Activated CD8-positive, alpha-beta memory T cell treated with anti-CD3 and anti-CD28 coated beads, Interleukin-2, amount 10 ng/mL, durations not matched to agents 7 days and 5 days (primary cell): ENCODE results near the gene GPHN. TPM values are rescaled to one million over a fixed set of nuclear protein-coding genes. Genes with fewer than 3 reads are reported as not detected.
A peak's percentile ranks its signal among the peaks of the same experiment; 100 is the strongest.
"Not testable (repeated sequence)": the region's sequence is repeated elsewhere in the genome, so short reads cannot be mapped to it uniquely, and the experiment has no call there.

Source experiments
- ATAC-seq: fragments of 150-1000 bp; cut with Tn5 transposase; one replicate; pipeline ENCODE4 v1.10.0; 2021; ENCODE audit warnings: moderate library complexity
- CTCF ChIA-PET: fragments of 350-600 bp; sonication (Branson Sonifier 250); formaldehyde crosslinking; loops from one replicate; lab custom pipeline; 2021; ENCODE audit warnings: antibody characterized with exemption; lab: Charles Lee
- DNase-seq: peaks from one replicate; pipeline ENCODE4 v3.0.0-alpha.2; 2020
- H3K27ac Mint-ChIP-seq: one replicate; pipeline ENCODE4 v1.8.0; 2021; ENCODE audit warnings: mild to moderate bottlenecking, mixed read lengths
- H3K27me3 Mint-ChIP-seq: one replicate; pipeline ENCODE4 v1.8.0; 2021; ENCODE audit warnings: mixed read lengths
- H3K36me3 Mint-ChIP-seq: one replicate; pipeline ENCODE4 v1.8.0; 2021; ENCODE audit warnings: mild to moderate bottlenecking, mixed read lengths
- H3K4me1 Mint-ChIP-seq: one replicate; pipeline ENCODE4 v1.8.0; 2021; ENCODE audit warnings: mixed read lengths
- H3K4me3 Mint-ChIP-seq: one replicate; pipeline ENCODE4 v1.8.0; 2021; ENCODE audit warnings: mild to moderate bottlenecking, moderate library complexity, mixed read lengths
- H3K9me3 Mint-ChIP-seq: one replicate; pipeline ENCODE4 v1.8.0; 2022; ENCODE audit warnings: low read depth, mixed read lengths
- total RNA-seq, 2 experiments: library from RNA; stranded (reverse); gene quantifications; one replicate each; pipeline ENCODE4 v1.2.3, GENCODE V29; 2021

Gene GPHN
- total RNA-seq, 2 experiments from 2014 or later: 11.9 to 22.5 TPM

- H3K4me1 Mint-ChIP-seq, H3K27ac Mint-ChIP-seq: not testable (repeated sequence)
Measured at GRCh38 chr14:66587753-66588152, 79.8 kb downstream of the GPHN start.

GRCh38 chr14:66595394-66595793 is 87.4 kb downstream of the GPHN start:
- CTCF ChIA-PET: no interaction called here
- Mint-ChIP-seq H3K4me1 (no peaks in the 10 kb centered on the region), H3K36me3 (no peaks in the 10 kb centered on the region), H3K27ac (no peak overlapping the region), H3K27me3 (no peaks in the 10 kb centered on the region), H3K9me3 (peaks cover 4% of the 10 kb centered on the region), H3K4me3 (no peak overlapping the region)
- ATAC-seq: no peak
- DNase-seq: no peak

More at GRCh38 chr14:66587753-66588152, 79.8 kb downstream of the GPHN start:
- H3K4me3 Mint-ChIP-seq, H3K9me3 Mint-ChIP-seq, DNase-seq, H3K36me3 Mint-ChIP-seq, H3K27me3 Mint-ChIP-seq, CTCF ChIA-PET, ATAC-seq: not testable (repeated sequence)

DNA sequence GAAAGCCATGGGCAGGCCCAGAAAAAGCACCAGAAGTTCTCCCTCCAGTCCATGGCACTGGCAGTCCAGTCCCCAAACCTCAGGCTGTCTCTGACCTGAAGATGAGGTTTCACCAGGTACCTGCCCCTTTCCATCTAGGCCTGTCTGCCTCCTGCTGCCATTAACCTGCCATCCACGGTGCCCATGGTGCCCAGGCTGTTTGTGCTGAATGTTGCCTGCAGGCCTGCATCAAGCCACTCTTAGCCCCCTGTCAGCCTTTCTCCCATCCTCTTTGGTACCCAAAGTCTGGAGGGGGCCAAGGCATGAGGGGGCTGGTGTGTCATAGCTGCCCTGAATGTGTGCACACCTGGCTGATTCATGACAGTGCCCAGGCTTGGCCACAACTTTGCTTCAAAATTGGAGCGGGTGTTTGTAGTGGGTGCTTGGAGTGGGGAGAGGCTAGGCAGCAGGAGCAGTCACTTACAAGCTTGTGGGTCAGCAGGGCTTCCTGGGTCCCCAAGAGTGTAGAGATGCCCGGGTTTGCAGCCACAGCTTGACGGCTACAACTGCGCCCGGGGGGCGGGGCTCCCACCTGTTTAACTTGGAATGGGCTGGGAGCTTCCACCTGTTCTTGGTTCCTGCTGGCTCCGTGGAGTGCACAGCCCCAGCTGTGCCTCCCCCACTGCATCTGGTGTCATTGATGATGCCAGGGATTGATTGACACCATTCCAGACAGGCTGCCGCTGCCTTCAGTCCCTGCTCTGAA is 88.5 kb downstream of the GPHN start:
- CTCF ChIA-PET: no interaction called here
- no peak for DNase-seq
- no peak overlapping the region for H3K4me3 Mint-ChIP-seq
- ATAC-seq: no peak
- peaks cover 4% of the 10 kb centered on the region for H3K9me3 Mint-ChIP-seq
- H3K27me3 Mint-ChIP-seq: no peaks in the 10 kb centered on the region
- H3K27ac Mint-ChIP-seq: no peak overlapping the region
- no peaks in the 10 kb centered on the region for H3K36me3 Mint-ChIP-seq
- H3K4me1 Mint-ChIP-seq: no peaks in the 10 kb centered on the region

- ATAC-seq (no peak), DNase-seq (no peak)
- H3K4me1 Mint-ChIP-seq: no peaks in the 10 kb centered on the region
- no peaks in the 10 kb centered on the region for H3K36me3 Mint-ChIP-seq
- peaks cover 2% of the 10 kb centered on the region for H3K9me3 Mint-ChIP-seq
- CTCF ChIA-PET: no interaction called here
- H3K27me3 Mint-ChIP-seq: no peaks in the 10 kb centered on the region
- H3K4me3 Mint-ChIP-seq: no peak overlapping the region
- no peak overlapping the region for H3K27ac Mint-ChIP-seq
Measured at GRCh38 chr14:66600416-66600815, 92.5 kb downstream of the GPHN start.

DNA sequence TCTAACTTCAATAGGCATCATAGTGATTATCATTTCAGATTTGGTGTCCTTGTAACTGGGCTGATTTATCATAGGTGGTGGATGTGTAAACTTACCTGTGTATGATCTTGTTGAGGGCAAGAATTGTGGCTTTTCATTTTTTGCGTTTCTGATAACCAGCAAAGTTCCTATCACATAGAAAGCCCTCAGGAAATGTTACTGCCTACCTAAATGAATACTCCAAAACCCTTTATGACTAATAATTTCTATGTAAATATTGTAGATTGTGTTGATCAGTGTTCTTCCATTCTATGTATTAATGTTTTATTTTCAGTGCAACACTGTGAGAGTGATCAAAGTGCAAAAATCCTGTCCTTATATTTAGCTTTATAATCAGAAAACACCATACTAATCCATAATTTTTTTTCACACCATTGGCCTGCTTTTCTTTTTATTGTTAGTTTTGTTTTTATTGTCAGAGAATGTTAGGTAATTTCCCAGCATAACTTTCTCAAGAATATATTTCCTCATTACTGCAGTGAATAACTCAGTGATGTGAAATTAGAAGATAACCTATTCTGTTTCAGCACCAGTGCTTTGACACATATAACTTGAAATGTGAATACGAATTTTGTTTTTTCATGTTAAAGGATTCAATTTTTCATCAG is 94.1 kb downstream of the GPHN start:
- H3K36me3 Mint-ChIP-seq: no peaks in the 10 kb centered on the region
- ATAC-seq (no peak), DNase-seq (no peak)
- no peaks in the 10 kb centered on the region for H3K27me3 Mint-ChIP-seq
- H3K27ac Mint-ChIP-seq: no peak overlapping the region
- no peak overlapping the region for H3K4me3 Mint-ChIP-seq
- H3K9me3 Mint-ChIP-seq: no peaks in the 10 kb centered on the region
- no peaks in the 10 kb centered on the region for H3K4me1 Mint-ChIP-seq
- CTCF ChIA-PET: no interaction called here

- H3K4me3 Mint-ChIP-seq: no peak overlapping the region
- H3K36me3 Mint-ChIP-seq: no peaks in the 10 kb centered on the region
- H3K4me1 Mint-ChIP-seq: no peaks in the 10 kb centered on the region
- H3K27ac Mint-ChIP-seq: no peak overlapping the region
- DNase-seq: no peak
- no peaks in the 10 kb centered on the region for H3K9me3 Mint-ChIP-seq
- CTCF ChIA-PET: no interaction called here
- ATAC-seq: no peak
- H3K27me3 Mint-ChIP-seq: peaks cover 3% of the 10 kb centered on the region
Measured at GRCh38 chr14:66603945-66604344, 96.0 kb downstream of the GPHN start.

DNA sequence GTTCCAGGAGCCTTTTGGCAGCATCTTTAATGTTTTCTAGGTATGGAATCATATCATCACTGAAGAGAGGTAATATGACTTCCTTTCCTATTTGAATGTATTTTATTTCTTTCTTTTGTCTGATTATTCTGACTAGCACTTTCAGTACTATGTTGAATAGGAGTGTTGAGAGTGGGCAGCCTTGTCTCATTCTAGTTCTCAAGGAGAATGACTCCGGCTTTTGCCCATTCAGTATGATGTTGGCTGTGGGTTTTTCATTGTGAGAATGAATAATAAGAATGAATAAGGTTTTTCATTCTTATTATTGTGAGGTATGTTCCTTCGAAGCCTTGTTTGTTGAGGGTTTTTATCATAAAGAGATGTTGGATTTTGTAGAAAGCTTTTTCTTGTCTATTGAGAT is 98.9 kb downstream of the GPHN start:
- CTCF ChIA-PET: no interaction called here
- H3K36me3 Mint-ChIP-seq: no peaks in the 10 kb centered on the region
- H3K9me3 Mint-ChIP-seq: no peaks in the 10 kb centered on the region
- peaks cover 3% of the 10 kb centered on the region for H3K4me1 Mint-ChIP-seq
- no peak overlapping the region for H3K4me3 Mint-ChIP-seq
- no peak for DNase-seq
- peaks cover 3% of the 10 kb centered on the region for H3K27me3 Mint-ChIP-seq
- H3K27ac Mint-ChIP-seq: no peak overlapping the region
- no peak for ATAC-seq

DNA sequence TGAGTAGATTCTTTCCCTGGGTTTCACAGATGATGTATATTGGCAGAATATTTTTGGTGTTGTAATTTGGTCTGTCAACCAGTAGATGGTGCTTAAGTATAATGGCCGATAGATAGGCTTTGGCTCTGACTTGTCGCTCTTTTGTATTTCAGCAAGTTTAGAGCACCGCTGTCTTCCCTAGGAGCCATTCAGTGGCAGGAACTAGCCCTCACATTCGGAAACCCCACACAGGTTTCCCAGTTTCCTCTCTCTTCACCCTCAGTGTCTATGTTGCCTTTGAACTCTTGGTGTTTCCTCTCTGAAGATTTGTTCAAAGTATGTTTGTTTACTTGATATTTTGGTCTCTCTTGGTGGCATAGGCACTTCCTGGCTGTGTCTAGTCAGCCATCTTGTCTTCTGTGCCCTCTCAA is 102.2 kb downstream of the GPHN start:
- Mint-ChIP-seq H3K4me1 (peaks cover 3% of the 10 kb centered on the region), H3K9me3 (no peaks in the 10 kb centered on the region), H3K27ac (no peak overlapping the region), H3K36me3 (no peaks in the 10 kb centered on the region), H3K27me3 (peaks cover 3% of the 10 kb centered on the region), H3K4me3 (no peak overlapping the region)
- ATAC-seq (peak; percentile 36), DNase-seq (no peak)
- CTCF ChIA-PET: no interaction called here

DNA sequence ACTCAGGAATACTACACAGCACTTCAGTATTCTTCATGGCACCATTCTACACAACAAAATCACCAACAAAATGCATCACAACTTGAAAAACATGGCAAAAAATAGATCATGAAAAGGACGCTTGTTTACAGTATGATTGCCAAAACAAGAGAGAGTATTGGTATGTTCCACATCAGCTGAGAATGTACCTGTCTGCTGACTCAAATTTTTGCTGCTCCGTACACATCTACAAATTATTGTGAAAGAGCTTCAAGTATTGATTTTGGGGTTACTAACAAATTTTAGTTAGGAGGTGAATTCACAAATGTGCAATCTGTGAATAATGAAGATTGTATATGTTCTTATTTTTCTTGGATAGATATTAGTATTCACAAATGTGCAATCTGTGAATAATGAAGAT is 105.4 kb downstream of the GPHN start:
- no peaks in the 10 kb centered on the region for H3K36me3 Mint-ChIP-seq
- H3K4me3 Mint-ChIP-seq: no peak overlapping the region
- DNase-seq: no peak
- H3K27ac Mint-ChIP-seq: no peak overlapping the region
- peaks cover 3% of the 10 kb centered on the region for H3K4me1 Mint-ChIP-seq
- ATAC-seq: no peak
- peaks cover 7% of the 10 kb centered on the region for H3K9me3 Mint-ChIP-seq
- H3K27me3 Mint-ChIP-seq: no peaks in the 10 kb centered on the region
- CTCF ChIA-PET: interaction anchor here (1.1 kb wide), 1 partner anchor 11 kb away, joined by 3 read pairs; no protein-coding TSS in a partner anchor

DNA sequence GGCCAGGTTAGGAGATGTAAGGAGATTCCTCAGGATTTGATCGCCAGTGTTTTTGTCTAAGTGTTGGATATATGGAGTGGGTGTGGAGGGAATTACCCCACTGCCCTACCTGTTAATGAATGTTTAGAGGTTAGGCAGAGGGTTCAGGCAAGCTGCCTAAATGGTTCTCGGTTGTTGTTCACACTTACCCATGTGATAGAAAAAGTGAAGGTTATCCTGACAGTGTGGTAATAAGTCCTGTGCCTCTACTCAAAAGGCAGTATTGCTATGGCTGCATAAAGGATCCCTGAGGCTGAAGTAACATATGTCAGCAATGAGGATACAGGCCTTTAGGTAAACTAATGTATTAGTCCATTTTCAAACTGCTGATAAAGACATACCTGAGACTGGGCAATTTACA is 112.0 kb downstream of the GPHN start:
- Mint-ChIP-seq H3K27ac (no peak overlapping the region), H3K27me3 (no peaks in the 10 kb centered on the region), H3K4me1 (no peaks in the 10 kb centered on the region), H3K9me3 (peaks cover 7% of the 10 kb centered on the region), H3K4me3 (no peak overlapping the region), H3K36me3 (no peaks in the 10 kb centered on the region)
- CTCF ChIA-PET: no interaction called here
- ATAC-seq (no peak), DNase-seq (no peak)

DNA sequence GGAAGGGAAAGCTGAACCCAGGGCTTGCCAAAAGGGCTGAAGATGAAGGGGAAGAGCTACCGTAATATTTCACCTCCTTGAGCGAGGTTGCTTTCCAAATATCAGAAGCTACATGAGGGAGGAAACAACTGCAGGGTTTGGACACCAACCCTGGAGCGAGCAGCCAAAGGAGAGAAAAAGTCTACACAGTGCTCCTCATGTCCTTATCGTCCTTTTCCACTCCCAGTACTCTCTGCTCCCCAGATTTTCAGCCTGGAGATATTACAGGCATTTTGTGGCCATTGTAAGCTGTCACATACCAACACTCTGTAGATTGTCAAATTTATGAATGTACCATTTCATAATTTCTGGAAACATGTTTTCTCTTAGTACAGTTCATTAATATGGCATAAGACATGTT is 115.9 kb downstream of the GPHN start:
- Mint-ChIP-seq H3K36me3 (no peaks in the 10 kb centered on the region), H3K4me1 (no peaks in the 10 kb centered on the region), H3K27me3 (no peaks in the 10 kb centered on the region), H3K4me3 (no peak overlapping the region), H3K27ac (no peak overlapping the region), H3K9me3 (no peaks in the 10 kb centered on the region)
- no peak for DNase-seq
- CTCF ChIA-PET: interaction anchor here (0.7 to 1.5 kb wide), 4 partner anchors 10 to 303 kb away, joined by 3 read pairs; no protein-coding TSS in a partner anchor
- no peak for ATAC-seq

DNA sequence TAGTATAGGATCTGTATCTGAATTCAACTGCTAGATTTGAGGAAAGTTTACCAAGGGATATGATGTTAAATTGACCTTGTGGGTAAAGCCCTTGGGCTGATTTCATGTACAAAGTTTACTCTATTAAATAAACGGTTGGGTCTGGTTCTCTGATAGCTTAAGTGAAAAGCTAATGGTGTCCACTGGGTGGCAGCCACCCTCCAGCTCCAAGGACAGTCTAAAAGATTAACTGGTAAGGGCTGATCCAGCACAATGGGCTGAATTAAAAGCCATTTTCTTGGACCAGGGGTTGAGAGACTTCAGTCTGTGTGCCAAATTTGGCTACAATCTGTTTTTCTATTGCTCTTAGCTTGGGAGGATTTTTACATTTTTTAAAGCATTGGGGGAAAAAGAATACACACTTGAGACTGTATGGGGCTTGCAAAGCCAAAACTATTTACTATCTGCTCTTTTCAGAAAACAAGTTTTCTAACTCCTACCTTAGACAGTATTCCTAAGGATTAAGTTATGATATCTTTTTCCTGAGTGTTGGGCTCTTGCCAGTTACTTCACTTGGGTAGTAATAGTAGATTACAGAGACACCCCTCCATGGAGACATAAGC is 116.5 kb downstream of the GPHN start:
- Mint-ChIP-seq H3K27me3 (no peaks in the 10 kb centered on the region), H3K4me3 (no peak overlapping the region), H3K27ac (no peak overlapping the region), H3K9me3 (no peaks in the 10 kb centered on the region), H3K4me1 (no peaks in the 10 kb centered on the region), H3K36me3 (no peaks in the 10 kb centered on the region)
- peak; percentile 45 for ATAC-seq
- peak; percentile 51 for DNase-seq
- CTCF ChIA-PET: interaction anchor here (0.7 to 1.5 kb wide), 4 partner anchors 11 to 96 kb away, joined by 3 read pairs; no protein-coding TSS in a partner anchor

GRCh38 chr14:66628636-66629035 is 120.7 kb downstream of the GPHN start:
- Mint-ChIP-seq H3K4me3 (no peak overlapping the region), H3K4me1 (no peaks in the 10 kb centered on the region), H3K36me3 (no peaks in the 10 kb centered on the region), H3K27ac (no peak overlapping the region), H3K27me3 (no peaks in the 10 kb centered on the region), H3K9me3 (no peaks in the 10 kb centered on the region)
- ATAC-seq (no peak), DNase-seq (no peak)
- CTCF ChIA-PET: no interaction called here

- no peaks in the 10 kb centered on the region for H3K27me3 Mint-ChIP-seq
- no peak for DNase-seq
- H3K4me3 Mint-ChIP-seq: no peak overlapping the region
- H3K4me1 Mint-ChIP-seq: no peaks in the 10 kb centered on the region
- no peaks in the 10 kb centered on the region for H3K36me3 Mint-ChIP-seq
- no peaks in the 10 kb centered on the region for H3K9me3 Mint-ChIP-seq
- ATAC-seq: no peak
- CTCF ChIA-PET: no interaction called here
- no peak overlapping the region for H3K27ac Mint-ChIP-seq
Measured at GRCh38 chr14:66629499-66629898, 121.6 kb downstream of the GPHN start.
